GM23338 (cell line): ENCODE results near the gene STRIT1. TPM values are rescaled to one million over a fixed set of nuclear protein-coding genes. Genes with fewer than 3 reads are reported as not detected.

Experiments used
- ATAC-seq: fragments of 200-7000 bp; cut with Tn5 transposase; 3 replicates; pipeline ENCODE4 v1.9.1; 2020
- DNase-seq: peaks from one replicate; pipeline ENCODE4 v3.0.0-alpha.2; 2015; ENCODE audit warnings: low spot score
- H2AFZ ChIP-seq: fragments of 200-600 bp; sonication (generic); 2 replicates; pipeline ENCODE4 v1.8.0; 2016; ENCODE audit warnings: antibody characterized with exemption, mild to moderate bottlenecking, moderate library complexity
- H3F3A ChIP-seq: fragments of 200-600 bp; sonication (generic); replicated peaks from 2 replicates; pipeline ENCODE4 v1.8.0; 2017; ENCODE audit warnings: antibody characterized with exemption, mixed run types, low read depth
- H3K27ac ChIP-seq: fragments of 200-600 bp; sonication (generic); 2 replicates; pipeline ENCODE4 v1.6.1; 2016; ENCODE audit warnings: low read depth
- H3K27me3 ChIP-seq: fragments of 200-600 bp; sonication (generic); 2 replicates; pipeline ENCODE4 v1.8.0; 2016; ENCODE audit warnings: mild to moderate bottlenecking, mixed run types, moderate library complexity; ENCODE audit not compliant: insufficient read depth
- H3K36me3 ChIP-seq: fragments of 200-600 bp; sonication (generic); 2 replicates; pipeline ENCODE4 v1.8.0; 2016; ENCODE audit warnings: mild to moderate bottlenecking; ENCODE audit not compliant: insufficient read depth
- H3K4me1 ChIP-seq: fragments of 200-600 bp; sonication (generic); 2 replicates; pipeline ENCODE4 v1.8.0; 2016; ENCODE audit warnings: mild to moderate bottlenecking, moderate library complexity; ENCODE audit not compliant: insufficient read depth
- H3K4me2 ChIP-seq: fragments of 200-600 bp; sonication (generic); 2 replicates; pipeline ENCODE4 v1.7.1; 2017; ENCODE audit warnings: mixed run types
- H3K4me3 ChIP-seq: fragments of 200-600 bp; sonication (generic); 2 replicates; pipeline ENCODE4 v1.6.1; 2016; ENCODE audit warnings: mixed run types
- H3K79me2 ChIP-seq: fragments of 200-600 bp; sonication (generic); replicated peaks from 2 replicates; pipeline ENCODE4 v1.8.0; 2017; ENCODE audit warnings: mild to moderate bottlenecking; ENCODE audit not compliant: insufficient read depth
- H3K9me2 ChIP-seq: fragments of 200-600 bp; sonication (generic); 2 replicates; pipeline ENCODE4 v1.8.0; 2017; ENCODE audit not compliant: insufficient read depth
- H4K20me1 ChIP-seq: fragments of 200-600 bp; sonication (generic); replicated peaks from 2 replicates; pipeline ENCODE4 v1.8.0; 2017; ENCODE audit warnings: mild to moderate bottlenecking; ENCODE audit not compliant: insufficient read depth
- H3K27ac Mint-ChIP-seq: 2 replicates; pipeline ENCODE4 v1.8.0; 2020; ENCODE audit warnings: inconsistent platforms, mild to moderate bottlenecking, moderate library complexity, mixed read lengths
- H3K27me3 Mint-ChIP-seq: 3 replicates; pipeline ENCODE4 v1.8.0; 2022; ENCODE audit warnings: low read depth, mild to moderate bottlenecking, moderate library complexity, mixed read lengths, inconsistent platforms; ENCODE audit not compliant: insufficient read depth, poor library complexity
- H3K36me3 Mint-ChIP-seq: 3 replicates; pipeline ENCODE4 v1.8.0; 2021; ENCODE audit warnings: low read depth, mild to moderate bottlenecking, inconsistent platforms, moderate library complexity, mixed read lengths
- H3K4me1 Mint-ChIP-seq: 3 replicates; pipeline ENCODE4 v1.8.0; 2020; ENCODE audit warnings: mild to moderate bottlenecking, inconsistent platforms, mixed read lengths
- H3K4me3 Mint-ChIP-seq: 3 replicates; pipeline ENCODE4 v1.8.0; 2021; ENCODE audit warnings: moderate library complexity, mild to moderate bottlenecking, inconsistent platforms, mixed read lengths
- H3K9me3 Mint-ChIP-seq: 3 replicates; pipeline ENCODE4 v1.8.0; 2020; ENCODE audit warnings: moderate library complexity, mild to moderate bottlenecking, inconsistent platforms, mixed read lengths
- CREB1 ChIP-seq: fragments of 250-450 bp; sonication (Bioruptor Pico); IDR thresholded peaks from 2 replicates; pipeline ENCODE4 v1.5.0; 2020; ENCODE audit warnings: low read depth, mild to moderate bottlenecking, moderate library complexity
- ETS1 ChIP-seq: IDR thresholded peaks from 2 replicates; pipeline ENCODE4 v1.6.1; 2016; ENCODE audit warnings: antibody characterized with exemption
- EZH2 ChIP-seq: fragments of 200-600 bp; sonication (generic); IDR thresholded peaks from one replicate; pipeline ENCODE4 v1.8.0; 2017; ENCODE audit warnings: antibody characterized with exemption, mild to moderate bottlenecking, low read depth; ENCODE audit not compliant: unreplicated experiment
- EZH2phosphoT487 ChIP-seq: fragments of 200-600 bp; sonication (generic); IDR thresholded peaks from one replicate; pipeline ENCODE4 v1.8.1; 2018; ENCODE audit warnings: antibody characterized with exemption; ENCODE audit not compliant: unreplicated experiment
- JUNB ChIP-seq: IDR thresholded peaks from one replicate; pipeline ENCODE4 v1.6.1; 2016; ENCODE audit warnings: antibody characterized with exemption; ENCODE audit not compliant: unreplicated experiment
- NANOG ChIP-seq: IDR thresholded peaks from 2 replicates; pipeline ENCODE4 v1.6.1; 2016; ENCODE audit warnings: antibody characterized with exemption, borderline replicate concordance
- POLR2AphosphoS5 ChIP-seq: IDR thresholded peaks from 2 replicates; pipeline ENCODE4 v1.6.1; 2016; ENCODE audit warnings: antibody characterized with exemption, low read depth
- REST ChIP-seq: IDR thresholded peaks from one replicate; pipeline ENCODE4 v1.6.1; 2018; ENCODE audit warnings: antibody characterized with exemption; ENCODE audit not compliant: unreplicated experiment
- STAT1 ChIP-seq: IDR thresholded peaks from one replicate; pipeline ENCODE4 v1.6.1; 2016; ENCODE audit warnings: antibody characterized with exemption; ENCODE audit not compliant: unreplicated experiment
- ZNF114 ChIP-seq: fragments of 250-450 bp; sonication (Bioruptor Pico); IDR thresholded peaks from 2 replicates; pipeline ENCODE4 v1.5.0; 2020; ENCODE audit warnings: mild to moderate bottlenecking, moderate library complexity
- ZNF331 ChIP-seq: fragments of 250-450 bp; sonication (Bioruptor Pico); IDR thresholded peaks from 2 replicates; pipeline ENCODE4 v1.5.0; 2020; ENCODE audit warnings: low read depth, mild to moderate bottlenecking, moderate library complexity
- ZNF462 ChIP-seq: fragments of 250-450 bp; sonication (Bioruptor Pico); IDR thresholded peaks from 2 replicates; pipeline ENCODE4 v1.5.0; 2020; ENCODE audit warnings: mild to moderate bottlenecking, moderate library complexity
- polyA plus RNA-seq: library from polyadenylated mRNA; unstranded; fragments of >200 nt; fragmentation: Nextera tagmentation; extraction: Ambion mirVana; gene quantifications from 2 replicates; pipeline ENCODE4 v1.2.1, GENCODE V29; 2016
- total RNA-seq: library from RNA; depleted of rRNA; stranded (reverse); fragments of >200 nt; shearing (Covaris generic); gene quantifications from 2 replicates; pipeline ENCODE4 v1.2.3, GENCODE V29; 2014

Gene STRIT1
- total and polyA plus RNA-seq, 2 experiments from 2014 or later: 1.5 to 1.6 TPM

- TF ChIP-seq ETS1 (no peak), STAT1 (no peak)
Observed at GRCh38 chr3:155321418-155321817, 27.9 kb upstream of the STRIT1 start (continued).

- DNase-seq (no peak), ATAC-seq (no peak)
- 0 out of 2 replicates have a peak, but pooled peaks cover 3% of the 10 kb centered on the region for H3F3A ChIP-seq
- no peak for TF ChIP-seq ETS1
- no peak for TF ChIP-seq EZH2phosphoT487
- TF ChIP-seq NANOG: no peak
- no peak for TF ChIP-seq REST
- TF ChIP-seq ZNF331 (CRISPR knock-in tag): no peak
- no peak for TF ChIP-seq JUNB
- no peak for TF ChIP-seq ZNF462 (CRISPR knock-in tag)
- TF ChIP-seq STAT1: no peak
- TF ChIP-seq CREB1 (CRISPR knock-in tag): no peak
- TF ChIP-seq ZNF114: no peak
- TF ChIP-seq EZH2: no peak
- no peak for TF ChIP-seq POLR2AphosphoS5
Observed at GRCh38 chr3:155320934-155321333, 27.5 kb upstream of the STRIT1 start.

More at GRCh38 chr3:155320934-155321333, 27.5 kb upstream of the STRIT1 start:
- no peak overlapping the region for H2AFZ ChIP-seq
- no peaks in the 10 kb centered on the region for H3K36me3 Mint-ChIP-seq
- no peaks in the 10 kb centered on the region for H3K9me2 ChIP-seq
- H3K27ac ChIP-seq: no peak overlapping the region
- H4K20me1 ChIP-seq: no peaks in the 10 kb centered on the region
- peaks cover 10% of the 10 kb centered on the region; the same call in 2 of the 3 replicates for H3K4me1 Mint-ChIP-seq
- no peak overlapping the region for H3K4me2 ChIP-seq
- H3K4me3 ChIP-seq: no peak overlapping the region
- no peaks in the 10 kb centered on the region for H3K9me3 Mint-ChIP-seq
- no peak overlapping the region for H3K27ac Mint-ChIP-seq
- H3K27me3 Mint-ChIP-seq: peaks cover 2% of the 10 kb centered on the region
- H3K4me3 Mint-ChIP-seq: no peak overlapping the region
- H3K79me2 ChIP-seq: no peaks in the 10 kb centered on the region
- peaks cover 5% of the 10 kb centered on the region; the same call in 1 of the 2 replicates for H3K4me1 ChIP-seq
- H3K27me3 ChIP-seq: no peaks in the 10 kb centered on the region
- H3K36me3 ChIP-seq: no peaks in the 10 kb centered on the region
